Large intestine (tissue), 3 donors: ENCODE data around the gene UBL7. TPM values are rescaled to one million over a fixed set of nuclear protein-coding genes. Genes with fewer than 3 reads are reported as not detected.

Experiments used
- DNase-seq, 2 donors: peaks; one replicate each; pipeline versions ENCODE4 v3.0.0 to v3.0.0-alpha.2; 2013
- H3K27ac ChIP-seq: one replicate; pipeline ENCODE4 v1.5.1; 2013; ENCODE audit warnings: low read length
- H3K27me3 ChIP-seq: 2 replicates; pipeline ENCODE4 v1.6.1; 2013; ENCODE audit warnings: low read length; ENCODE audit not compliant: control insufficient read depth, insufficient read depth
- H3K36me3 ChIP-seq: 2 replicates; pipeline ENCODE4 v1.6.1; 2013; ENCODE audit warnings: low read length; ENCODE audit not compliant: control insufficient read depth, insufficient read depth
- H3K4me1 ChIP-seq: one replicate; pipeline ENCODE4 v1.6.1; 2013; ENCODE audit warnings: low read length; ENCODE audit not compliant: control insufficient read depth, insufficient read depth
- H3K4me3 ChIP-seq: one replicate; pipeline ENCODE4 v1.5.1; 2013; ENCODE audit warnings: low read length
- H3K9me3 ChIP-seq: one replicate; pipeline ENCODE4 v1.6.1; 2013; ENCODE audit warnings: mild to moderate bottlenecking, low read depth, low read length, moderate library complexity; ENCODE audit not compliant: control insufficient read depth
- WGBS: methylation state at CpG from one replicate; pipeline ENCODE4 v1.1.5; 2013; ENCODE audit warnings: low lambda C conversion rate; ENCODE audit not compliant: insufficient coverage; 5-methylcytosine and 5-hydroxymethylcytosine counted together
- polyA plus RNA-seq: library from polyadenylated mRNA; unstranded; fragments of 120-200 nt; gene quantifications from one replicate; pipeline ENCODE4 v1.2.1, GENCODE V29; 2013

Gene UBL7
- polyA plus RNA-seq, 1 donor, result 41.2 TPM

DNA sequence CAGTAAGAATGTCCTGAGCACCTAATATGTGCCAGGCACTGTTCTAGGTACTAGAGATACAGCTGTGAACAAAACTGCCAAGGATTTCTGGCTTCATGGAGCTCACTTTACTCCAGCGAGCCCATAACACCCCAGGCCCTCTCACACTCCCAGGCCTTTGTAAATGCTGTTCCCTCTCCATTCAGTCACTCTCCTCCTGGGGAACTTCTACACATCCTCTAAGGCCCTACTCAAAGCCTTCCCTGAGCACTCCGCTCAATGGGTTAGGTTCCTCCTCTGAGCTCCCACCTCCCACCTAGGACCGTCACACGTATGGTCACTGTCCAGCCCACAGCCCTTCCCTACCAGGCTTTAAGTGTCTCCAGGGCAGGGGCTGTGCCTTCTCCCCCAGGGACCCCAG, 54.4 kb downstream of the UBL7 start:
- no peak for DNase-seq
- whole genome bisulfite sequencing, result no CpG with 5 or more reads among the region's 4 CpGs
- Histone ChIP-seq H3K9me3 (no peaks in the 10 kb centered on the region), H3K27ac (no peak overlapping the region), H3K36me3 (no peaks in the 10 kb centered on the region), H3K4me1 (peaks cover 8% of the 10 kb centered on the region), H3K4me3 (no peak overlapping the region), H3K27me3 (peaks cover 24% of the 10 kb centered on the region)

DNA sequence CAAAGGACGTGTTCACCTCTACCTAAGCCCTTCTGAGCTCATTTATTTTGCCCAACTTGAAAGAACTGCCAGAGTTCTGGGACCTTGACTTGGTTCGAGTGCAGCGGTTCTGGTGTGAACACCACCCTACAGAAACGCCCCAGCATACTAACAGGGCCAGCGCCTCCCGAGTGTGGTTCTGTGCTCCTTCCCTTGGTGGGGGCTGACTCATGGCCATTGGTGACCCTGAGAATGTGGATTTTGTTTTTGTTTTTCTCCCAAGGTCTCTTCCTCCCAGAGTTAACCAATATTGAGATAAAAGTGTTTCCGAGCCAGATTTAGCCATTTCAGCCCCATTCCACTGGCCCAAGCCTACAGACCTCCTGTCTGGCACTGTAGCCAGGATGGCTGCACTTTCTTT, 55.1 kb downstream of the UBL7 start:
- no CpG with 5 or more reads among the region's 7 CpGs for WGBS
- no peaks in the 10 kb centered on the region for H3K36me3 ChIP-seq
- DNase-seq, result no peak
- no peak overlapping the region for H3K27ac ChIP-seq
- H3K27me3 ChIP-seq, result peaks cover 25% of the 10 kb centered on the region
- peaks cover 8% of the 10 kb centered on the region for H3K4me1 ChIP-seq
- no peak overlapping the region for H3K4me3 ChIP-seq
- H3K9me3 ChIP-seq, result no peaks in the 10 kb centered on the region

GRCh38 chr15:74403991-74404563, 56.9 kb downstream of the UBL7 start:
- no CpG with 5 or more reads among the region's 16 CpGs for WGBS
- peak in 1 of 2 donors; percentile 26 for DNase-seq
- Histone ChIP-seq H3K4me1 (peaks cover 8% of the 10 kb centered on the region), H3K36me3 (no peaks in the 10 kb centered on the region), H3K4me3 (no peak overlapping the region), H3K9me3 (no peaks in the 10 kb centered on the region), H3K27ac (peak overlapping the region; percentile 1), H3K27me3 (peaks cover 30% of the 10 kb centered on the region)

DNA sequence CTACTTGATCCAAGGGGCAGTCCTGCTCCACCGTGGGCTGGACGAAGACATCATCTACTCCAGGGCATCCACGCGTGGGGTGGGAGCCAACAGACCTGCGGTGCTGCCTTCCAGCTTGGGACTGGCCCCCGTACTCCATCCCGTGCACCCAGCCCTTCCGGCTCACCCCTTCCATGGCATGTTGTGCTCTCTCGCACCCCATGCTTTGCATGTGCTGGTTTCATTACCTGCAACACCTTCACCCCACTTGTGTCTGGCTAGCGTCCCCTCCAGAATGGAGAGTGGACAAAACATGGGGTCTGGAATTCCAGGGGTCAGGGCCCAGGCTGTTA, 57.4 kb downstream of the UBL7 start:
- no CpG with 5 or more reads among the region's 10 CpGs for WGBS
- H3K4me3 ChIP-seq, result no peak overlapping the region
- H3K9me3 ChIP-seq, result no peaks in the 10 kb centered on the region
- H3K36me3 ChIP-seq, result no peaks in the 10 kb centered on the region
- DNase-seq, result no peak
- H3K27ac ChIP-seq, result peak overlapping the region; percentile 1
- peaks cover 30% of the 10 kb centered on the region for H3K27me3 ChIP-seq
- H3K4me1 ChIP-seq, result peaks cover 8% of the 10 kb centered on the region

DNA sequence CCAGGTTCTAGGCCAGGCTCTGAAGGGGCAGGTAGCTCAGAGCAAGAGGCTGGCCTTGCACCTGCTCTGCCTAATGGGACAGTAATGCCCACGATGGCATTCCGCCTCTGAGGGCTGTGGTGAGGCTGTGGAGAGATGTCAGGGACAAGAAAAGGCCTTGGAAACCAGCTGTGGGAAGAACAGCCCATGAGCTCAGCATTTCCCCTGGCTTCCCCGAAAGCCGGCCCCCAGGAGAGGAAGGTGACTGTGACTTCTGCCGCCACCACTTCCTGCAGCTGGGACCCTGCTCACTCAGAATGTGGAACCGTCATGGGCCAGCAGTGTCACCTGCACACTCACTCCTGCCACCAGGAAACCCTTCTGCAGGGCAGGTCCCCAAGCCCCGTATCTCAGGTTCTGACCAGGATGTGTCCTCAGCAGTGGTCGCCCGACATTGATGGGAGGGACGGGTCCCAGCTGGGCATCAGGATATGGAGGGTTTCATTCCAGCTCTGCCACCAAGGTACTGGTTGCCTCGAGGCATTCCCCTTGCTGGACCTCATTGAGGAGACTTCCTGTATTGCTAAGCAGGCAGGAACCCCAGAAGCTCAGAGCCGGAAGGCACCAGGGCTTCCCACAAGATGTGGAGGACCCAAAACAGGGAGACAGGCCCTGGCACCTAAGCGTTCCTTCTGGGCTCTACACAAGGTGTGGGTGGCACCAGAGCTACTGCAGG, 57.9 kb downstream of the UBL7 start:
- H3K36me3 ChIP-seq, result no peaks in the 10 kb centered on the region
- H3K9me3 ChIP-seq, result no peaks in the 10 kb centered on the region
- peaks cover 30% of the 10 kb centered on the region for H3K27me3 ChIP-seq
- no peak for DNase-seq
- H3K4me3 ChIP-seq, result no peak overlapping the region
- WGBS, result no CpG with 5 or more reads among the region's 13 CpGs
- H3K4me1 ChIP-seq, result peaks cover 8% of the 10 kb centered on the region
- no peak overlapping the region for H3K27ac ChIP-seq

- no peaks in the 10 kb centered on the region for H3K36me3 ChIP-seq
- no peak for DNase-seq
- H3K9me3 ChIP-seq, result no peaks in the 10 kb centered on the region
- H3K27ac ChIP-seq, result no peak overlapping the region
- H3K4me3 ChIP-seq, result no peak overlapping the region
- H3K4me1 ChIP-seq, result peaks cover 8% of the 10 kb centered on the region
- peaks cover 26% of the 10 kb centered on the region for H3K27me3 ChIP-seq
- no CpG with 5 or more reads among the region's 5 CpGs for WGBS
These were observed 58.6 kb downstream of the UBL7 start for GRCh38 chr15:74402337-74402841.

- no peaks in the 10 kb centered on the region for H3K9me3 ChIP-seq
- no peak overlapping the region for H3K27ac ChIP-seq
- no peak for DNase-seq
- H3K4me1 ChIP-seq, result peaks cover 15% of the 10 kb centered on the region
- H3K36me3 ChIP-seq, result no peaks in the 10 kb centered on the region
- WGBS, result no CpG with 5 or more reads among the region's 11 CpGs
- no peak overlapping the region for H3K4me3 ChIP-seq
- H3K27me3 ChIP-seq, result peaks cover 15% of the 10 kb centered on the region
These were observed 59.8 kb downstream of the UBL7 start for GRCh38 chr15:74400915-74401757.

- H3K27ac ChIP-seq, result no peak overlapping the region
- no peaks in the 10 kb centered on the region for H3K36me3 ChIP-seq
- H3K4me1 ChIP-seq, result peaks cover 16% of the 10 kb centered on the region
- peaks cover 10% of the 10 kb centered on the region for H3K27me3 ChIP-seq
- WGBS, result no CpG with 5 or more reads among the region's 10 CpGs
- no peak overlapping the region for H3K4me3 ChIP-seq
- H3K9me3 ChIP-seq, result no peaks in the 10 kb centered on the region
- no peak for DNase-seq
These were observed 60.6 kb downstream of the UBL7 start for GRCh38 chr15:74400313-74400860.

- no peak for DNase-seq
- H3K27me3 ChIP-seq, result peaks cover 10% of the 10 kb centered on the region
- no peak overlapping the region for H3K4me3 ChIP-seq
- no peaks in the 10 kb centered on the region for H3K9me3 ChIP-seq
- no CpG with 5 or more reads among the region's 5 CpGs for WGBS
- peaks cover 16% of the 10 kb centered on the region for H3K4me1 ChIP-seq
- no peak overlapping the region for H3K27ac ChIP-seq
- H3K36me3 ChIP-seq, result no peaks in the 10 kb centered on the region
These were observed 61.2 kb downstream of the UBL7 start for GRCh38 chr15:74399511-74400312.

DNA sequence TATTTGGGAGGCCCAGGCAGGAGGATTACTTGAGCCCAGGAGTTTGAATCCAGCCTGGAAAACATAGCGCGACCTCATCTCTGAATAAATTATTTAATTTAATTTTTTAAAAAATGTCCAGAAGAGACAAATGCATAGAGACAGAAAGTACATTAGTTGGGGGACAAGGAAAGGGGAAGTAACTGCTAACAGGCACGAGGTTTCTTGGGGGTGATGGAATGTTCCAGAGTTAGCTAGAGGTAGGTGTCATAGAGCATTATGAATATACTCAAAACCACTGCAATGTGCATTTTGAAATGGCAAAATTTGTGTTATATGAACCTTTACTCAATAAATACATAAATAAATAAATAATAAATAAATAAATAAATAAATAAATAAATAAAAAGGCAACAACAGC, 61.9 kb downstream of the UBL7 start:
- no peak overlapping the region for H3K4me3 ChIP-seq
- H3K27me3 ChIP-seq, result peaks cover 10% of the 10 kb centered on the region
- WGBS, result 90% methylated on average over 2 of the region's 3 CpGs
- H3K27ac ChIP-seq, result no peak overlapping the region
- H3K4me1 ChIP-seq, result peaks cover 16% of the 10 kb centered on the region
- no peaks in the 10 kb centered on the region for H3K9me3 ChIP-seq
- no peak for DNase-seq
- no peaks in the 10 kb centered on the region for H3K36me3 ChIP-seq
